ENCODE results near the gene SLC1A3.

DNA sequence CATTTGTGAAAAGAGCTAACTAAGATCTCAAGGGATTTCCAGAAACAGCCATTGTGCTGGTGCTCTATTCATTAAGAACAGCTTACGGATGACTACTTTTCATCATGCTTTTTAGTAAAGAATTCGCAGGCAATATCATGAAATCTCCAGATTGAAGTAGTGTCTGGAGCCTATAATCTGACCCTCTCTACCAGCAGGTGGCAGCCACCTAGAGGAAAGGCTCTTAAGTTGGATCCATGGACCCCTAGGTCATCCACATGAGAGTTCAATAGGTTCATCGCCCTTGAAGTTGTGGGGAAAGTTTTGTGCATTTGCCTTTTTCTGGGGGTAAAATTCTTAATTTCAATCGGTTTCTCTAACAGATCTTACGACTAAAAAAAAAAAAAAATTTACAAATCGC, 82.3 kb downstream of the SLC1A3 start:
- TF ChIP-seq, protein P1, sequence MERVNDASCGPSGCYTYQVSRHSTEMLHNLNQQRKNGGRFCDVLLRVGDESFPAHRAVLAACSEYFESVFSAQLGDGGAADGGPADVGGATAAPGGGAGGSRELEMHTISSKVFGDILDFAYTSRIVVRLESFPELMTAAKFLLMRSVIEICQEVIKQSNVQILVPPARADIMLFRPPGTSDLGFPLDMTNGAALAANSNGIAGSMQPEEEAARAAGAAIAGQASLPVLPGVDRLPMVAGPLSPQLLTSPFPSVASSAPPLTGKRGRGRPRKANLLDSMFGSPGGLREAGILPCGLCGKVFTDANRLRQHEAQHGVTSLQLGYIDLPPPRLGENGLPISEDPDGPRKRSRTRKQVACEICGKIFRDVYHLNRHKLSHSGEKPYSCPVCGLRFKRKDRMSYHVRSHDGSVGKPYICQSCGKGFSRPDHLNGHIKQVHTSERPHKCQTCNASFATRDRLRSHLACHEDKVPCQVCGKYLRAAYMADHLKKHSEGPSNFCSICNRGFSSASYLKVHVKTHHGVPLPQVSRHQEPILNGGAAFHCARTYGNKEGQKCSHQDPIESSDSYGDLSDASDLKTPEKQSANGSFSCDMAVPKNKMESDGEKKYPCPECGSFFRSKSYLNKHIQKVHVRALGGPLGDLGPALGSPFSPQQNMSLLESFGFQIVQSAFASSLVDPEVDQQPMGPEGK (CRISPR knock-in tag; IDR thresholded peaks at IDR 0.05; ENCODE audit: borderline replicate concordance) = no peak
- no peak for TF ChIP-seq TCF4 (CRISPR knock-in tag; IDR thresholded peaks at IDR 0.05; ENCODE audit: borderline replicate concordance)
- TF ChIP-seq ZFP3 (CRISPR knock-in tag; IDR thresholded peaks at IDR 0.05) = no peak
- TF ChIP-seq RARB (CRISPR knock-in tag; IDR thresholded peaks at IDR 0.05) = no peak

All from SK-N-SH treated with all-trans-retinoic acid at 6 μM for 48 hours (cell line).